ENCODE data around the gene PPP1R2C.

DNA sequence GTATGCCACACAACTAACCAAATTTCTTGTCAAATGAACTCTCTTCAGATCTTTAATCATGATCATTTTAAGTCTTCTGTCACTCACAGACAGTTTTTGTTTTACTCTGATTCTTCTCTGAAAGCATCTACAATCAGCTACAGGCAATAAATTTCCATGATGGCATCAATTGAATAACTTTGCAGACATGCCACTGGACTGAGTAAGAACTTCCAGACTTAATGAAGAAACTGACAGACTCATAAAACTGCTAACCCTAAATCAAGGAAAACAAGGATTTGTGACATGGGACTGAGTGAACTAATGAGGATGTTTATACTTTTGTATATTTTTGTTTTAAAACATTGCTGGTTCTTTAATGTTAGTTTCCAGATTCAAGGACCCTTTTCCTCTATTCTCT, 5.5 kb upstream of the PPP1R2C start:
- TF ChIP-seq, protein P1, sequence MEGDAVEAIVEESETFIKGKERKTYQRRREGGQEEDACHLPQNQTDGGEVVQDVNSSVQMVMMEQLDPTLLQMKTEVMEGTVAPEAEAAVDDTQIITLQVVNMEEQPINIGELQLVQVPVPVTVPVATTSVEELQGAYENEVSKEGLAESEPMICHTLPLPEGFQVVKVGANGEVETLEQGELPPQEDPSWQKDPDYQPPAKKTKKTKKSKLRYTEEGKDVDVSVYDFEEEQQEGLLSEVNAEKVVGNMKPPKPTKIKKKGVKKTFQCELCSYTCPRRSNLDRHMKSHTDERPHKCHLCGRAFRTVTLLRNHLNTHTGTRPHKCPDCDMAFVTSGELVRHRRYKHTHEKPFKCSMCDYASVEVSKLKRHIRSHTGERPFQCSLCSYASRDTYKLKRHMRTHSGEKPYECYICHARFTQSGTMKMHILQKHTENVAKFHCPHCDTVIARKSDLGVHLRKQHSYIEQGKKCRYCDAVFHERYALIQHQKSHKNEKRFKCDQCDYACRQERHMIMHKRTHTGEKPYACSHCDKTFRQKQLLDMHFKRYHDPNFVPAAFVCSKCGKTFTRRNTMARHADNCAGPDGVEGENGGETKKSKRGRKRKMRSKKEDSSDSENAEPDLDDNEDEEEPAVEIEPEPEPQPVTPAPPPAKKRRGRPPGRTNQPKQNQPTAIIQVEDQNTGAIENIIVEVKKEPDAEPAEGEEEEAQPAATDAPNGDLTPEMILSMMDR (IDR thresholded peaks at IDR 0.05), result no peak
- TF ChIP-seq POLR2A (IDR thresholded peaks at IDR 0.05), result no peak

All from lower leg skin (tissue), 3 donors.